ENCODE measurements around the gene CHTOP.

- TF ChIP-seq CTCF (IDR thresholded peaks at IDR 0.05) (no peak), POLR2A (IDR thresholded peaks at IDR 0.05) (no peak)
Observed at GRCh38 chr1:153612111-153612754, 21.6 kb upstream of the CHTOP start.
